Adrenal gland (tissue), 5 donors: Measurements from ENCODE around the gene KCP.

ENCODE experiments used
- POLR2A ChIP-seq, 2 donors: fragments of 450-650 bp; IDR thresholded peaks; one replicate each; pipeline ENCODE4 v1.6.1; 2017; ENCODE audit warnings: antibody characterized with exemption in 2 of 2, mild to moderate bottlenecking in 2 of 2, moderate library complexity in 1 of 2
- TF ChIP-seq, protein P1 (sequence below), 6 experiments: fragments of 450-650 bp in 4 of 6; fragments of 200-600 bp in 2 of 6; sonication (generic) in 1 of 6; IDR thresholded peaks; 1 replicate in 5 of 6; 2 replicates in 1 of 6; pipeline versions ENCODE4 v1.5.1 to v1.8.0; 2016 to 2021; ENCODE audit warnings: antibody characterized with exemption in 6 of 6, mild to moderate bottlenecking in 2 of 6, moderate library complexity in 1 of 6
- donor health status: DM: no; HTN: no; CAD: no.

DNA sequence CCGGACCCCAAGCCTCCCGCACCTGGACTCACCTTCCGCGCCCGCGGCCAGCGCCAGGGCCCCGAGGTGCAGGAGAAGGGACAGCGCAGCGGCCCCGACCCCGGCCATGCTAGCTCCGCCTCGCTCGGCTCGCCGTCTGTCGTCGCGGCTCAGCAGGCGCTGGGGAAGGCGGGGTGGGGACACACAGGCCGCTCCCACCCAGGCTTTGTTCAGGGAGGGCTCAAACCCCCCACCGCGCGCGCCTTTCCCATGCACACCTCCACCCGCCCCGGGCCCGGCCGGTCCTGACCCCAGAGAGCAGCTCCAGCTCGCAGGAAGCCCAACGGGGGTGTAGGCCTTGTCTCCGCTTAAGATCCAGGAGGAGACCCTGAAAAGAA lies at the start of gene KCP:
- TF ChIP-seq, protein P1, sequence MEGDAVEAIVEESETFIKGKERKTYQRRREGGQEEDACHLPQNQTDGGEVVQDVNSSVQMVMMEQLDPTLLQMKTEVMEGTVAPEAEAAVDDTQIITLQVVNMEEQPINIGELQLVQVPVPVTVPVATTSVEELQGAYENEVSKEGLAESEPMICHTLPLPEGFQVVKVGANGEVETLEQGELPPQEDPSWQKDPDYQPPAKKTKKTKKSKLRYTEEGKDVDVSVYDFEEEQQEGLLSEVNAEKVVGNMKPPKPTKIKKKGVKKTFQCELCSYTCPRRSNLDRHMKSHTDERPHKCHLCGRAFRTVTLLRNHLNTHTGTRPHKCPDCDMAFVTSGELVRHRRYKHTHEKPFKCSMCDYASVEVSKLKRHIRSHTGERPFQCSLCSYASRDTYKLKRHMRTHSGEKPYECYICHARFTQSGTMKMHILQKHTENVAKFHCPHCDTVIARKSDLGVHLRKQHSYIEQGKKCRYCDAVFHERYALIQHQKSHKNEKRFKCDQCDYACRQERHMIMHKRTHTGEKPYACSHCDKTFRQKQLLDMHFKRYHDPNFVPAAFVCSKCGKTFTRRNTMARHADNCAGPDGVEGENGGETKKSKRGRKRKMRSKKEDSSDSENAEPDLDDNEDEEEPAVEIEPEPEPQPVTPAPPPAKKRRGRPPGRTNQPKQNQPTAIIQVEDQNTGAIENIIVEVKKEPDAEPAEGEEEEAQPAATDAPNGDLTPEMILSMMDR (IDR thresholded peaks at IDR 0.05), result no peak
- no peak for TF ChIP-seq POLR2A (IDR thresholded peaks at IDR 0.05)
